GM12878 (cell line): Measurements from ENCODE around the gene DPY19L1. TPM values are rescaled to one million over a fixed set of nuclear protein-coding genes. Genes with fewer than 3 reads are reported as not detected.

Source experiments
- CEBPZ ChIP-seq: fragments of 150-350 bp; IDR thresholded peaks from 2 replicates; pipeline ENCODE4 v1.6.1; 2016; ENCODE audit warnings: low read depth, low read length
- CTCF ChIP-seq, 3 experiments: IDR thresholded peaks in 2 of 3; conservative IDR thresholded peaks in 1 of 3; 2 replicates each; pipeline ENCODE4 v1.5.1; 2011; ENCODE audit warnings: low read depth in 3 of 3, low read length in 3 of 3, mild to moderate bottlenecking in 3 of 3, control low read depth in 2 of 3, moderate library complexity in 2 of 3, inconsistent platforms in 1 of 3, mixed read lengths in 1 of 3; ENCODE audit not compliant: control insufficient read depth in 2 of 3, insufficient read depth in 1 of 3; ENCODE audit errors: extremely low read depth in 1 of 3
- ESRRA ChIP-seq: IDR thresholded peaks from 2 replicates; pipeline ENCODE4 v1.6.1; 2012; ENCODE audit warnings: mild to moderate bottlenecking, low read length, improper control_type of control experiment
- EZH2 ChIP-seq: IDR thresholded peaks from 2 replicates; pipeline ENCODE4 v1.6.1; 2012; ENCODE audit warnings: low read depth, mild to moderate bottlenecking, control low read depth, inconsistent platforms, low read length, borderline replicate concordance; ENCODE audit not compliant: control insufficient read depth
- HDAC6 ChIP-seq: fragments of 200-600 bp; sonication (generic); IDR thresholded peaks from one replicate; pipeline ENCODE4 v1.8.0; 2017; ENCODE audit warnings: antibody characterized with exemption; ENCODE audit not compliant: unreplicated experiment
- IKZF1 ChIP-seq: fragments of 450-650 bp; conservative IDR thresholded peaks from 2 replicates; pipeline ENCODE4 v1.6.1; 2017; ENCODE audit warnings: antibody characterized with exemption, mild to moderate bottlenecking
- JUND ChIP-seq: IDR thresholded peaks from 2 replicates; pipeline ENCODE4 v1.6.1; 2012; ENCODE audit warnings: low read depth, mild to moderate bottlenecking, low read length, improper control_type of control experiment, moderate library complexity
- POLR2AphosphoS5 ChIP-seq: IDR thresholded peaks from 2 replicates; pipeline ENCODE4 v1.6.1; 2011; ENCODE audit warnings: mild to moderate bottlenecking, low read length, inconsistent platforms
- SKIL ChIP-seq: fragments of 450-650 bp; IDR thresholded peaks from 2 replicates; pipeline ENCODE4 v1.6.1; 2017; ENCODE audit warnings: mild to moderate bottlenecking, low read depth, inconsistent platforms; ENCODE audit not compliant: poor library complexity, severe bottlenecking
- SMC3 ChIP-seq: IDR thresholded peaks from 2 replicates; pipeline ENCODE4 v1.6.1; 2011; ENCODE audit warnings: low read length, improper control_type of control experiment, borderline replicate concordance
- SREBF1 ChIP-seq: IDR thresholded peaks from 2 replicates; pipeline ENCODE4 v1.6.1; 2012; ENCODE audit warnings: mild to moderate bottlenecking, low read length
- STAT3 ChIP-seq: IDR thresholded peaks from 2 replicates; pipeline ENCODE4 v1.6.1; 2011; ENCODE audit warnings: low read depth, low read length, improper control_type of control experiment
- TCF12 ChIP-seq: IDR thresholded peaks from 2 replicates; pipeline ENCODE4 v1.6.1; 2011; ENCODE audit warnings: low read depth, mild to moderate bottlenecking, low read length
- YBX1 ChIP-seq: fragments of 450-650 bp; IDR thresholded peaks from 2 replicates; pipeline ENCODE4 v1.6.1; 2016; ENCODE audit warnings: antibody characterized with exemption
- ZBTB40 ChIP-seq: fragments of 450-650 bp; IDR thresholded peaks from 2 replicates; pipeline ENCODE4 v1.6.1; 2016; ENCODE audit warnings: mild to moderate bottlenecking, moderate library complexity, borderline replicate concordance
- ZNF217 ChIP-seq: fragments of 450-650 bp; IDR thresholded peaks from 2 replicates; pipeline ENCODE4 v1.6.1; 2017; ENCODE audit warnings: antibody characterized with exemption, mild to moderate bottlenecking
- ZNF384 ChIP-seq: IDR thresholded peaks from 2 replicates; pipeline ENCODE4 v1.6.1; 2012; ENCODE audit warnings: low read depth, mild to moderate bottlenecking, low read length, improper control_type of control experiment, borderline replicate concordance
- polyA plus RNA-seq, 11 experiments: library from polyadenylated mRNA; depleted of rRNA in 4 of 11; unstranded in 6 of 11; stranded (reverse) in 5 of 11; fragments of >200 nt; fragmentation: Nextera tagmentation in 4 of 11; fragmentation: Illumina TruSeq in 1 of 11; extraction: Ambion mirVana in 4 of 11; extraction: Trizol in 1 of 11; gene quantifications; 1 replicate in 1 of 11; 2 replicates in 10 of 11; pipeline versions ENCODE4 v1.2.1 to v1.2.3, GENCODE V29; 2011 to 2016; ENCODE audit warnings: inconsistent platforms in 2 of 11, missing spikeins in 2 of 11, low read depth in 1 of 11
- total RNA-seq, 4 experiments: library from RNA; depleted of rRNA in 3 of 4; stranded (reverse); fragments of >200 nt in 3 of 4; fragmentation: Illumina TruSeq in 1 of 4; extraction: Trizol in 1 of 4; gene quantifications; 2 replicates each; pipeline versions ENCODE4 v1.2.1 to v1.2.3, GENCODE V29; 2013 to 2021

DPY19L1 gene
- total and polyA plus RNA-seq, 10 of the 15 experiments (the other 5 are each of a cell fraction or from before 2014, with no cell fraction given): 0.47 to 35.4 (median 3.8) TPM

- TF ChIP-seq EZH2 (no peak), JUND (no peak), SREBF1 (no peak), SKIL (no peak), ZNF217 (no peak), ZBTB40 (no peak), HDAC6 (no peak), POLR2AphosphoS5 (no peak), CEBPZ (no peak), ESRRA (no peak), CTCF (IDR thresholded peaks at IDR 0.05 in 2 of 3, conservative IDR thresholded peaks at IDR 0.05 in 1 of 3; ENCODE audit: control insufficient read depth in 2 of 3, extremely low read depth in 1 of 3, insufficient read depth in 1 of 3, low read depth in 3 of 3, low read length in 3 of 3) (peak; percentile 29 to 77 (median 42); a peak in 3 of 6 replicates), STAT3 (no peak), ZNF384 (no peak), IKZF1 (no peak; the same call in 1 of the 2 replicates), TCF12 (no peak), YBX1 (no peak), SMC3 (peak; percentile 48; the same call in 1 of the 2 replicates)
Measured at GRCh38 chr7:35035511-35035961, 1.7 kb downstream of the DPY19L1 start (continued).
